ENCODE data around the gene HEXB.

HEXB gene

GRCh38 chr5:74684900-74685851 lies at the start of gene HEXB:
TSS of gene HEXB (plus strand) at chr5:74685233. CDS start at chr5:74685261, 28 bp downstream.
- DNase-seq = peak; percentile 82

- no peak for DNase-seq
These were observed 48.9 kb upstream of the HEXB start for GRCh38 chr5:74636149-74636548.

- no peak for DNase-seq
These were observed 48.5 kb upstream of the HEXB start for GRCh38 chr5:74636552-74636951.

- DNase-seq = no peak
These were observed 46.5 kb upstream of the HEXB start for GRCh38 chr5:74638544-74638969.

GRCh38 chr5:74638970-74639806 lies 45.8 kb upstream of the HEXB start:
- DNase-seq = no peak

- DNase-seq = no peak
These were observed 45.1 kb upstream of the HEXB start for GRCh38 chr5:74639807-74640449.

GRCh38 chr5:74640450-74640953 lies 44.5 kb upstream of the HEXB start, which contains the start of gene ENC1:
TSS of gene ENC1 (minus strand) at chr5:74640728. CDS start at chr5:74636485, 4,243 bp downstream.
- peak; percentile 73 for DNase-seq

- peak; percentile 71 for DNase-seq
These were observed 43.9 kb upstream of the HEXB start for GRCh38 chr5:74640954-74641734.

GRCh38 chr5:74641735-74642542 lies 43.1 kb upstream of the HEXB start:
- DNase-seq = peak; percentile 46

GRCh38 chr5:74642543-74642863 lies 42.5 kb upstream of the HEXB start:
- DNase-seq = no peak

- DNase-seq = peak; percentile 38
These were observed 41.9 kb upstream of the HEXB start for GRCh38 chr5:74643111-74643562.

- DNase-seq = no peak
These were observed 37.9 kb upstream of the HEXB start for GRCh38 chr5:74647096-74647495.

GRCh38 chr5:74648835-74649293 lies 36.2 kb upstream of the HEXB start:
- no peak for DNase-seq

GRCh38 chr5:74649421-74649973 lies 35.5 kb upstream of the HEXB start:
- no peak for DNase-seq

GRCh38 chr5:74651710-74652109 lies 33.3 kb upstream of the HEXB start:
- DNase-seq = no peak

GRCh38 chr5:74652576-74652975 lies 32.5 kb upstream of the HEXB start:
- no peak for DNase-seq

GRCh38 chr5:74653991-74654390 lies 31.0 kb upstream of the HEXB start:
- no peak for DNase-seq

- DNase-seq = no peak
These were observed 29.8 kb upstream of the HEXB start for GRCh38 chr5:74655206-74655605.

- DNase-seq = no peak
These were observed 29.3 kb upstream of the HEXB start for GRCh38 chr5:74655716-74656115.

GRCh38 chr5:74657165-74657564 lies 27.9 kb upstream of the HEXB start:
- DNase-seq = no peak

- no peak for DNase-seq
These were observed 25.9 kb upstream of the HEXB start for GRCh38 chr5:74659172-74659571.

Data from T1000 (cell line).